SH-SY5Y (cell line): Measurements from ENCODE around the gene ZNF496.

ENCODE experiments used
- GATA2 ChIP-seq: IDR thresholded peaks from 2 replicates; pipeline ENCODE4 v1.6.1; 2011; ENCODE audit warnings: mild to moderate bottlenecking, low read depth, low read length
- GATA3 ChIP-seq: IDR thresholded peaks from 2 replicates; pipeline ENCODE4 v1.6.1; 2011; ENCODE audit warnings: low read depth, mild to moderate bottlenecking, low read length, moderate library complexity

DNA sequence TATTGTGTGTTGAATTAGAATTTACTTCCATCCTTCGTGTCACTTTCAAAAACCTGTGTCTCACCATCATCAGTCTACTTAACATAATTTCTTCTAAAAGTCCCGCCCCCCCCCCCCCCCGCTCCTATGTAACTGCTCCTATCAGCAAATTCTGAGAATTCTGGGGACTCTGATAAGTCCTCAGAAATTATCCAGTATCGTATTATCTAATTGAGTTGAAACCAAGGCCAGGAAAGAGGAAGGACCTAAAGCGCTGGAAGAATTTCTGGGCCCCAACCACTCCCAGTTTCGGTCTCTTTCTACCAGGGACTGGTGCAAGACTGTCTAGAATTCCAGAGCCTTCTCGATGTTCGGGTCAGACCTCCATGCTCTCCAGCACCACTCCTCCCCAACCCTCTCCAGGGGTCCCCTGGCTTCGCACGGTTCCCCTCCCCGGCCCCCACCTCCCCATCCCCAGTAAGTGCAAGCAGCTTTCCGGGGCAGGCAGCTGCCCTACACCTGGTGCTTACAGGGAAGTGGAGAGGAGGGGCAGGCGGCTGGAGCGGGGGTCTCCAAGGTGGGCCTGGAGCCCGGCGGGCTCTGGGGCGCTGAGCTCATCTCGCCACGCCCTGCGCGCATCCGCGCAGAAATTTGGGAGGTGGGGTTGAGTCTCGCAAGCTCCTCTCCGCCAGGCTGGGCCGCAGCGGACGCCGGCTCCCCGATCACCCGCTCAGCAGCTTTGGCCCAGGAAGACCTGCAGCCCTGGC, 16.0 kb upstream of the ZNF496 start:
- no peak for TF ChIP-seq GATA2
- TF ChIP-seq GATA3 = no peak
